HepG2 (cell line): Measurements from ENCODE around the gene NCOA1. TPM values are rescaled to one million over a fixed set of nuclear protein-coding genes. Genes with fewer than 3 reads are reported as not detected.

Experiments
- ATAC-seq: fragments of 200-7000 bp; cut with Tn5 transposase; 3 replicates; pipeline ENCODE4 v1.9.1; 2020; ENCODE audit warnings: mild to moderate bottlenecking, moderate library complexity
- BruUV-seq: library from RNA; stranded (reverse); fragments of 400-500 nt; replicated peaks from 2 replicates; lab custom pipeline; 2021; lab: Mats Ljungman, UMichigan
- CTCF ChIA-PET: fragments of 300-600 bp; formaldehyde crosslinking; extraction: SDS; loops from one replicate; lab custom pipeline; 2021; ENCODE audit warnings: low total read pairs, inconsistent platforms, low intra/inter-chr PET ratio; lab: Yijun Ruan, JAX
- POLR2A ChIA-PET: fragments of 350-600 bp; sonication (Branson Sonifier 250); formaldehyde crosslinking; loops from one replicate; lab custom pipeline; 2020; ENCODE audit warnings: antibody characterized with exemption, inconsistent platforms; lab: Yijun Ruan, JAX
- DNase-seq: peaks from one replicate; pipeline ENCODE4 v3.0.0-alpha.2; 2015; ENCODE audit warnings: low spot score
- FAIRE-seq: peaks from 3 replicates; lab custom pipeline; 2011; peaks lifted over from hg19 to GRCh38; lab: Jason Lieb, UNC
- H2AFZ ChIP-seq: one replicate; pipeline ENCODE4 v1.6.1; 2011; ENCODE audit warnings: low read length, inconsistent platforms
- H3K27ac ChIP-seq: fragments of 300-600 bp; 3 replicates; pipeline ENCODE4 v1.8.0; 2011; ENCODE audit warnings: mixed run types, mild to moderate bottlenecking, mixed read lengths, low read length, inconsistent platforms; ENCODE audit not compliant: insufficient read depth; ENCODE audit errors: extremely low read length
- H3K27me3 ChIP-seq, 2 experiments: fragments of 200-600 bp in 1 of 2; 2 replicates in 1 of 2; 3 replicates in 1 of 2; pipeline versions ENCODE4 v1.6.0 to v1.8.0; 2011; ENCODE audit warnings: low read length in 2 of 2, mild to moderate bottlenecking in 2 of 2, moderate library complexity in 2 of 2, inconsistent platforms in 1 of 2; ENCODE audit not compliant: insufficient read depth in 2 of 2, control insufficient read depth in 1 of 2
- H3K36me3 ChIP-seq, 2 experiments: fragments of 200-600 bp in 1 of 2; replicated peaks in 1 of 2; 2 replicates in 1 of 2; 3 replicates in 1 of 2; pipeline versions ENCODE4 v1.5.1 to v1.8.0; 2011; ENCODE audit warnings: low read length in 2 of 2, inconsistent platforms in 1 of 2; ENCODE audit not compliant: insufficient read depth in 2 of 2, control insufficient read depth in 1 of 2
- H3K4me1 ChIP-seq: 2 replicates; pipeline ENCODE4 v1.5.1; 2012; ENCODE audit warnings: low read length, inconsistent platforms; ENCODE audit not compliant: insufficient read depth
- H3K4me2 ChIP-seq: 2 replicates; pipeline ENCODE4 v1.6.0; 2011; ENCODE audit warnings: low read depth, low read length, inconsistent platforms
- H3K4me3 ChIP-seq, 3 experiments: fragments of 200-600 bp in 1 of 3; sonication (generic), shearing (Covaris generic) in 1 of 3; replicated peaks in 1 of 3; 2 replicates each; pipeline ENCODE4 v1.5.1; 2011 to 2016; ENCODE audit warnings: low read length in 3 of 3, inconsistent platforms in 2 of 3, low read depth in 2 of 3, mild to moderate bottlenecking in 2 of 3, control low read depth in 1 of 3, mixed read lengths in 1 of 3; ENCODE audit not compliant: insufficient read depth in 1 of 3
- H3K79me2 ChIP-seq: one replicate; pipeline ENCODE4 v1.6.1; 2011; ENCODE audit warnings: low read length, inconsistent platforms; ENCODE audit not compliant: insufficient read depth
- H3K9ac ChIP-seq: 2 replicates; pipeline ENCODE4 v1.6.0; 2011; ENCODE audit warnings: mild to moderate bottlenecking, low read depth, low read length, inconsistent platforms; ENCODE audit not compliant: insufficient read depth
- H3K9me3 ChIP-seq: 2 replicates; pipeline ENCODE4 v1.5.1; 2012; ENCODE audit warnings: mild to moderate bottlenecking, low read length
- H4K20me1 ChIP-seq: 2 replicates; pipeline ENCODE4 v1.6.0; 2011; ENCODE audit warnings: inconsistent platforms, mild to moderate bottlenecking, low read length, moderate library complexity; ENCODE audit not compliant: insufficient read depth
- KDM2A ChIP-seq: sonication (generic); formaldehyde crosslinking; IDR thresholded peaks from 2 replicates; pipeline ENCODE4 v1.4.0; 2020; ENCODE audit warnings: low read depth, missing genetic modification reagents, borderline replicate concordance
- PHB2 ChIP-seq: fragments of 450-650 bp; IDR thresholded peaks from 2 replicates; pipeline ENCODE4 v1.6.1; 2018; ENCODE audit not compliant: partially characterized antibody
- SP4 ChIP-seq: sonication (generic); formaldehyde crosslinking; IDR thresholded peaks from 2 replicates; pipeline ENCODE4 v1.8.1; 2023; ENCODE audit warnings: mild to moderate bottlenecking, missing genetic modification reagents
- TBX3 ChIP-seq: fragments of 450-650 bp; IDR thresholded peaks from 2 replicates; pipeline ENCODE4 v1.6.1; 2017; ENCODE audit warnings: antibody characterized with exemption, mild to moderate bottlenecking, inconsistent platforms, borderline replicate concordance
- ZFY ChIP-seq: sonication (generic); formaldehyde crosslinking; IDR thresholded peaks from 2 replicates; pipeline ENCODE4 v1.4.0; 2020; ENCODE audit warnings: missing genetic modification reagents
- ZNF451 ChIP-seq: sonication (generic); formaldehyde crosslinking; IDR thresholded peaks from 2 replicates; pipeline ENCODE4 v1.5.0; 2020; ENCODE audit warnings: mild to moderate bottlenecking, missing genetic modification reagents
- ZNF746 ChIP-seq: sonication (generic); formaldehyde crosslinking; IDR thresholded peaks from 2 replicates; pipeline ENCODE4 v1.8.0; 2022; ENCODE audit warnings: mild to moderate bottlenecking, missing genetic modification reagents
- ZNF883 ChIP-seq: sonication (generic); formaldehyde crosslinking; IDR thresholded peaks from 2 replicates; pipeline ENCODE4 v1.5.1; 2020; ENCODE audit warnings: mild to moderate bottlenecking, missing genetic modification reagents; ENCODE audit errors: not compliant biosample characterization
- WGBS: methylation state at CpG from one replicate; pipeline ENCODE4 v1.1.6; 2017; ENCODE audit warnings: low lambda C conversion rate; 5-methylcytosine and 5-hydroxymethylcytosine counted together
- in situ Hi-C: cut with HindIII; loops from 2 replicates; pipeline ENCODE4 v1.10.0; 2017; ENCODE audit warnings: low pct_unique_long_range_greater_than_20kb; ENCODE audit not compliant: extremely low pct_ligation_motif_present
- intact Hi-C: fragments of 100-400 bp; cut with micrococcal nuclease; formaldehyde crosslinking; loops from one replicate; pipeline ENCODE4 v1.10.0; 2022; ENCODE audit not compliant: unreplicated experiment
- polyA plus RNA-seq, 8 experiments: library from polyadenylated mRNA; depleted of rRNA in 3 of 8; stranded (reverse) in 7 of 8; unstranded in 1 of 8; fragments of >200 nt; fragmentation: Illumina TruSeq in 4 of 8; extraction: Trizol in 4 of 8; gene quantifications; 2 replicates each; pipeline versions ENCODE4 v1.2.1 to v1.2.3, GENCODE V29; 2011 to 2016; ENCODE audit warnings: low read depth in 4 of 8, missing spikeins in 1 of 8, mixed read lengths in 1 of 8; ENCODE audit not compliant: insufficient read depth in 1 of 8
- total RNA-seq, 5 experiments: library from RNA; depleted of rRNA; stranded (reverse); fragments of >200 nt; fragmentation: Illumina TruSeq; extraction: Trizol; gene quantifications; 2 replicates each; pipeline ENCODE4 v1.2.3, GENCODE V29; 2016; ENCODE audit warnings: low read depth in 1 of 5
- TF ChIP-seq, protein P1 (sequence below): fragments of 450-650 bp; IDR thresholded peaks from 2 replicates; pipeline ENCODE4 v1.6.1; 2016

Gene NCOA1
- total and polyA plus RNA-seq, 2 of the 13 experiments (the other 11 are each of a cell fraction or from before 2014, with no cell fraction given), result 10.0 to 10.4 TPM

DNA sequence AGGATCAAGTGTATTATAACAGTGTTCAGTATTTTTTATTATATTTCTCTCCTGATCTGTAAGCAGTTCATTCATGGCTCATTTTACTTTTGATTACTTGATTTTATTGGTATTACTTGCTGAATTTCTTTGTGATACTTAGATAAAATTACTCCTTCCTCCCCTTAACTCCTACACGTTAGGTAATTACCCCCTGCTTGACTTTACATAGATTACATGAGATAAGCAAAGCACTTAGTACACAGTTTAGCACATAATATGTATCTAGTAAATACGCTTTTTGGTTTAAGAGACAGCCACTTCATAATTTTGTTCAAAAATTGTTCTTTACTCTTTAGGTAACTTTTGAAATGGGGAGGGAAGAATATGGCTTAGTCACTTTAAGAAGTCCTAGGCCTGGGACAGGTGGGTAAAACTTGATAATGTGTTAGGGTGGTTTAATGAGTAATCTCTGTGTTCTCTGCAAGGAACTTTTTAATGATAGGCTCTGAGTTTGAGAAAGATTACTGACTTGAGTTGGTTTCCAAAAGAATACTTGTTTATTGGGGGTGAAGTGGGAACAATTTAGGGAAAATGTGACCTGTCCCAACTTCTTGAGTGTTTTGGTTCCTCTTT lies 80.9 kb downstream of the NCOA1 start:
- CTCF ChIA-PET, result no interaction called here
- WGBS, result 71% methylated on average over 2 of the region's 2 CpGs
- FAIRE-seq (no peak), ATAC-seq (no peak), DNase-seq (no peak)
- POLR2A ChIA-PET, result no interaction called here
- intact Hi-C loops, result no loop called here
- no peak overlapping the region for H3K9ac ChIP-seq
- no peaks in the 10 kb centered on the region for H3K36me3 ChIP-seq
- no peak overlapping the region for H2AFZ ChIP-seq
- no peak overlapping the region for H3K27ac ChIP-seq
- H4K20me1 ChIP-seq, result no peaks in the 10 kb centered on the region
- no peaks in the 10 kb centered on the region for H3K79me2 ChIP-seq
- no peaks in the 10 kb centered on the region for H3K4me1 ChIP-seq
- no peaks in the 10 kb centered on the region for H3K9me3 ChIP-seq
- no peak overlapping the region for H3K4me3 ChIP-seq
- TF ChIP-seq SP4, result no peak
- no peak for TF ChIP-seq ZFY (CRISPR knock-in tag)
- no peak for TF ChIP-seq ZNF883 (CRISPR knock-in tag)
- no peak for TF ChIP-seq ZNF746 (CRISPR knock-in tag)
- no peak for TF ChIP-seq PHB2
- no peak for TF ChIP-seq KDM2A
- TF ChIP-seq TBX3, result no peak
- TF ChIP-seq, protein P1, sequence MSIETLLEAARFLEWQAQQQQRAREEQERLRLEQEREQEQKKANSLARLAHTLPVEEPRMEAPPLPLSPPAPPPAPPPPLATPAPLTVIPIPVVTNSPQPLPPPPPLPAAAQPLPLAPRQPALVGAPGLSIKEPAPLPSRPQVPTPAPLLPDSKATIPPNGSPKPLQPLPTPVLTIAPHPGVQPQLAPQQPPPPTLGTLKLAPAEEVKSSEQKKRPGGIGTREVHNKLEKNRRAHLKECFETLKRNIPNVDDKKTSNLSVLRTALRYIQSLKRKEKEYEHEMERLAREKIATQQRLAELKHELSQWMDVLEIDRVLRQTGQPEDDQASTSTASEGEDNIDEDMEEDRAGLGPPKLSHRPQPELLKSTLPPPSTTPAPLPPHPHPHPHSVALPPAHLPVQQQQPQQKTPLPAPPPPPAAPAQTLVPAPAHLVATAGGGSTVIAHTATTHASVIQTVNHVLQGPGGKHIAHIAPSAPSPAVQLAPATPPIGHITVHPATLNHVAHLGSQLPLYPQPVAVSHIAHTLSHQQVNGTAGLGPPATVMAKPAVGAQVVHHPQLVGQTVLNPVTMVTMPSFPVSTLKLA, result no peak
- no peak for TF ChIP-seq ZNF451 (CRISPR knock-in tag)
- H3K27me3 ChIP-seq, result no peaks in the 10 kb centered on the region
- in situ Hi-C loops, result no loop called here
- no peak overlapping the region for H3K4me2 ChIP-seq
- no TSS peak for BruUV-seq
